ENCODE results near the gene CPED1.

DNA sequence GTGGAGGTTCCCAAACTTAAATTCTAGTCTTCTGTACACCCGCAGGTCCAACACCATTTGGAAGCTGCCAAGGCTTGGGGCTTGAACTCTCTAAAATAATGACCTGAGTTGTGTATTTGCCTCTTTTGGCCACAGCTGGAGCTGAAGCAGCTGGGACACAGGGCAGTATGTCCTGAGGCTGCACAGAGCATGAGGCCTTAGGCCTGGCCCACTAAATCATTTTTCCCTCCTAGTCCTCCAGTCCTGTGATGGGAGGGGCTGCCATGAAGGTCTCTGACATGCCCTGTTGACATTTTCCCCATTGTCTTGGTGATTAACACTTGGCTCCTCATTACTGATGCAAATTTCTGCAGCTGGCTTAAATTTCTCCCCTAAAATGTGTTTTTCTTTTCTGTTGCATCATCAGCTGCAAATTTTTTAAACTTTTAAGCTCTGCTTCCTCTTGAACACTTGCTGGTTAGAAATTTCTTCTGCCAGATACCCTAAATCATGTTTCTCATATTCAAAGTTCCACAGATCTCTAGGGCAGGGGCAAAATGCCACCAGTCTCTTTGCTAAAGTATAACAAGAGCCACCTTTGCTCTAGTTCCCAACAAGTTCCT lies 296.7 kb downstream of the CPED1 start:
- TF ChIP-seq POLR2AphosphoS5 (IDR thresholded peaks at IDR 0.05; ENCODE audit: borderline replicate concordance, low read depth, low read length) (no peak), EZH2 (IDR thresholded peaks at IDR 0.05) (no peak), FOXP2 (optimal IDR thresholded peaks at IDR 0.05; ENCODE audit: control extremely low read depth, extremely low read length, insufficient read depth) (no peak)
